HepG2 (cell line): ENCODE results near the gene MAPK14. TPM values are rescaled to one million over a fixed set of nuclear protein-coding genes. Genes with fewer than 3 reads are reported as not detected.

Experiments
- GATAD1 ChIP-seq: IDR thresholded peaks from 2 replicates; pipeline ENCODE4 v1.6.1; 2016; ENCODE audit warnings: missing genetic modification reagents, missing compliant biosample characterization
- NFE2L1 ChIP-seq: sonication (generic); formaldehyde crosslinking; IDR thresholded peaks from 2 replicates; pipeline ENCODE4 v1.4.0; 2020; ENCODE audit warnings: missing genetic modification reagents, mild to moderate bottlenecking, borderline replicate concordance
- STAT5B ChIP-seq: sonication (generic); formaldehyde crosslinking; IDR thresholded peaks from 2 replicates; pipeline ENCODE4 v1.4.0; 2020; ENCODE audit warnings: missing genetic modification reagents
- ZNF230 ChIP-seq: sonication (generic); formaldehyde crosslinking; IDR thresholded peaks from 2 replicates; pipeline ENCODE4 v1.4.0; 2020; ENCODE audit warnings: mild to moderate bottlenecking, missing genetic modification reagents
- ZNF296 ChIP-seq: sonication (generic); formaldehyde crosslinking; conservative IDR thresholded peaks from 2 replicates; pipeline ENCODE4 v1.5.0; 2020; ENCODE audit warnings: mild to moderate bottlenecking, missing genetic modification reagents
- polyA plus RNA-seq, 8 experiments: library from polyadenylated mRNA; depleted of rRNA in 3 of 8; stranded (reverse) in 7 of 8; unstranded in 1 of 8; fragments of >200 nt; fragmentation: Illumina TruSeq in 4 of 8; extraction: Trizol in 4 of 8; gene quantifications; 2 replicates each; pipeline versions ENCODE4 v1.2.1 to v1.2.3, GENCODE V29; 2011 to 2016; ENCODE audit warnings: low read depth in 4 of 8, missing spikeins in 1 of 8, mixed read lengths in 1 of 8; ENCODE audit not compliant: insufficient read depth in 1 of 8
- total RNA-seq, 5 experiments: library from RNA; depleted of rRNA; stranded (reverse); fragments of >200 nt; fragmentation: Illumina TruSeq; extraction: Trizol; gene quantifications; 2 replicates each; pipeline ENCODE4 v1.2.3, GENCODE V29; 2016; ENCODE audit warnings: low read depth in 1 of 5
- TF ChIP-seq, protein P1 (sequence below): sonication (generic); formaldehyde crosslinking; IDR thresholded peaks from 2 replicates; pipeline ENCODE4 v1.4.0; 2020; ENCODE audit warnings: missing genetic modification reagents
- TF ChIP-seq, protein P2 (sequence below): sonication (generic); formaldehyde crosslinking; IDR thresholded peaks from 2 replicates; pipeline ENCODE4 v1.4.0; 2020; ENCODE audit warnings: missing genetic modification reagents
- TF ChIP-seq, protein P3 (sequence below): sonication (generic); formaldehyde crosslinking; IDR thresholded peaks from 2 replicates; pipeline ENCODE4 v1.9.0; 2021; ENCODE audit warnings: missing genetic modification reagents, mild to moderate bottlenecking, borderline replicate concordance
- TF ChIP-seq, protein P4 (sequence below): sonication (generic); formaldehyde crosslinking; IDR thresholded peaks from 2 replicates; pipeline ENCODE4 v1.8.1; 2023; ENCODE audit warnings: mild to moderate bottlenecking, missing genetic modification reagents

The MAPK14 gene
- total and polyA plus RNA-seq, 2 of the 13 experiments (the other 11 are each of a cell fraction or from before 2014, with no cell fraction given): 66.3 to 67.3 TPM

DNA sequence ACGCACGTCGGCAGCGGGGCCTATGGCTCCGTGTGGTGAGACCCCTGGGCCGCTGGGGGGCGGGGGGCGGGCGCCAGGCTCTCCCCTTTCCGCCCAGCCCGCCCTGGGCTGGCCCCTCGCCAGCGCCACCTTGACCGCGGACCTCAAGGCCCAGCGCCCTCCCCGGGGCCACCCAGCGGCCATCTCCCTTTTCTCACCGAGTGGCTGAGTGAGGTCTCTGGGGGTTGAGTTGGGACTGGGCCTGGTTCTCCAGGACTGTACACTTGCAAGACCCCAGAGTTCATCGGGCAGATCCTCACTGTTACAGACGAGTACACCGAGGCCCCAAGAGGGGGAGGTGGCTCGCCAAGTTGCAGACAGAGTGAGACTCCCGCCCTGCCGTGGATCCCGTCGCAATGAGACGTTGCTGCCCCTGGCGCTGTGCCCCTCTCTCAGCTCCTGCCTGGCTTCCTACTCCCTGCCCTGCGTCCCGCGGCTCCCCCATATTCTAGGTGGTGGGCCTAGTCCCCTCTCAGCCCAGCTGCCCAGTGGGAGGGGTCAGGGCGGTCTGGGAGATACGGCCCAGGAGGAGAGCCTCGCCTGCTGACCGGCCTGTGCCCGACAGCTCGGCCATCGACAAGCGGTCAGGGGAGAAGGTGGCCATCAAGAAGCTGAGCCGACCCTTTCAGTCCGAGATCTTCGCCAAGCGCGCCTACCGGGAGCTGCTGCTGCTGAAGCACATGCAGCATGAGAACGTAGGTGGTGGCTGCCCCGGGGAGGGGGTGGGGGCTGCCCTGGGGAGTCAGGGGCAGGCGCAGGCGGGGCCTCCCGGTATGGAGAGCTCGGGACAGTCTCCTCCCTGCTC, 103.3 kb downstream of the MAPK14 start (continued):
- TF ChIP-seq, protein P1, sequence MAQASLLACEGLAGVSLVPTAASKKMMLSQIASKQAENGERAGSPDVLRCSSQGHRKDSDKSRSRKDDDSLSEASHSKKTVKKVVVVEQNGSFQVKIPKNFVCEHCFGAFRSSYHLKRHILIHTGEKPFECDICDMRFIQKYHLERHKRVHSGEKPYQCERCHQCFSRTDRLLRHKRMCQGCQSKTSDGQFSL (CRISPR knock-in tag): peak; percentile 38; the same call in 1 of the 2 replicates
- TF ChIP-seq ZNF230 (CRISPR knock-in tag) (peak; percentile 65; the same call in 1 of the 2 replicates), NFE2L1 (CRISPR knock-in tag) (peak; percentile 64; the same call in 1 of the 2 replicates), STAT5B (CRISPR knock-in tag) (0 out of 2 replicates have a peak, but pooled peaks have one; percentile 14), GATAD1 (peak; percentile 2), ZNF296 (peak; percentile 14; the same call in 1 of the 2 replicates)
- TF ChIP-seq, protein P2, sequence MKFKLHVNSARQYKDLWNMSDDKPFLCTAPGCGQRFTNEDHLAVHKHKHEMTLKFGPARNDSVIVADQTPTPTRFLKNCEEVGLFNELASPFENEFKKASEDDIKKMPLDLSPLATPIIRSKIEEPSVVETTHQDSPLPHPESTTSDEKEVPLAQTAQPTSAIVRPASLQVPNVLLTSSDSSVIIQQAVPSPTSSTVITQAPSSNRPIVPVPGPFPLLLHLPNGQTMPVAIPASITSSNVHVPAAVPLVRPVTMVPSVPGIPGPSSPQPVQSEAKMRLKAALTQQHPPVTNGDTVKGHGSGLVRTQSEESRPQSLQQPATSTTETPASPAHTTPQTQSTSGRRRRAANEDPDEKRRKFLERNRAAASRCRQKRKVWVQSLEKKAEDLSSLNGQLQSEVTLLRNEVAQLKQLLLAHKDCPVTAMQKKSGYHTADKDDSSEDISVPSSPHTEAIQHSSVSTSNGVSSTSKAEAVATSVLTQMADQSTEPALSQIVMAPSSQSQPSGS (CRISPR knock-in tag): peak; percentile 10; the same call in 1 of the 2 replicates
- TF ChIP-seq, protein P3, sequence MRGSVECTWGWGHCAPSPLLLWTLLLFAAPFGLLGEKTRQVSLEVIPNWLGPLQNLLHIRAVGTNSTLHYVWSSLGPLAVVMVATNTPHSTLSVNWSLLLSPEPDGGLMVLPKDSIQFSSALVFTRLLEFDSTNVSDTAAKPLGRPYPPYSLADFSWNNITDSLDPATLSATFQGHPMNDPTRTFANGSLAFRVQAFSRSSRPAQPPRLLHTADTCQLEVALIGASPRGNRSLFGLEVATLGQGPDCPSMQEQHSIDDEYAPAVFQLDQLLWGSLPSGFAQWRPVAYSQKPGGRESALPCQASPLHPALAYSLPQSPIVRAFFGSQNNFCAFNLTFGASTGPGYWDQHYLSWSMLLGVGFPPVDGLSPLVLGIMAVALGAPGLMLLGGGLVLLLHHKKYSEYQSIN (CRISPR knock-in tag): no peak
- TF ChIP-seq, protein P4, sequence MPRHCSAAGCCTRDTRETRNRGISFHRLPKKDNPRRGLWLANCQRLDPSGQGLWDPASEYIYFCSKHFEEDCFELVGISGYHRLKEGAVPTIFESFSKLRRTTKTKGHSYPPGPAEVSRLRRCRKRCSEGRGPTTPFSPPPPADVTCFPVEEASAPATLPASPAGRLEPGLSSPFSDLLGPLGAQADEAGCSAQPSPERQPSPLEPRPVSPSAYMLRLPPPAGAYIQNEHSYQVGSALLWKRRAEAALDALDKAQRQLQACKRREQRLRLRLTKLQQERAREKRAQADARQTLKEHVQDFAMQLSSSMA (CRISPR knock-in tag): no peak
